ENCODE results near the gene SLX4IP. TPM values are rescaled to one million over a fixed set of nuclear protein-coding genes. Genes with fewer than 3 reads are reported as not detected.
A peak's percentile ranks its signal among the peaks of the same experiment; 100 is the strongest.

SLX4IP gene
- total RNA-seq, 4 donors from 2014 or later: 2.0 to 3.4 (median 3.3) TPM

DNA sequence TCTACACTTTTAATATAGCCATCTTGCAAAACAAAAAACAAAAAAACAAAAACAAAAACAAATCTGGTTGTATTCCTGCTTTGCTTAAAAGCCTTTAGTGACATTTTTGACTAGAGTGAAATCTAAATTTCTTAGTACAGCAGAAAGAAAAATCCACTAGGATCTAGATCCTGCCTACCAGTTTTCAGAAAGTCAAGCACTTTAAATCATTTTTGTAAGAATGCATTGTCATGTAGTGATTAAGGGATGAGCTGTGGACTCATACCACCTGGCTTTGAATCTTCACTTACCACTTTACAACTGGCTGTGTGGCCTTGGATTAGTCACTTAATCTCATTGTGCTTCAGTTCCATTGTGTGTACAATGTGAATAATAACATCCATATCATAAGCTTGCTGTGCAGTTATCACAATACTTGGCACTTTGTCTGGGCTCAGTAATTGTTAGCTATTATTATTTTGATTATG lies 5.1 kb upstream of the SLX4IP start:
- ATAC-seq (ENCODE audit: low FRiP score) (no peak), DNase-seq (ENCODE audit: low spot score) (no peak)
- no peak for TF ChIP-seq CTCF (IDR thresholded peaks at IDR 0.05)

DNA sequence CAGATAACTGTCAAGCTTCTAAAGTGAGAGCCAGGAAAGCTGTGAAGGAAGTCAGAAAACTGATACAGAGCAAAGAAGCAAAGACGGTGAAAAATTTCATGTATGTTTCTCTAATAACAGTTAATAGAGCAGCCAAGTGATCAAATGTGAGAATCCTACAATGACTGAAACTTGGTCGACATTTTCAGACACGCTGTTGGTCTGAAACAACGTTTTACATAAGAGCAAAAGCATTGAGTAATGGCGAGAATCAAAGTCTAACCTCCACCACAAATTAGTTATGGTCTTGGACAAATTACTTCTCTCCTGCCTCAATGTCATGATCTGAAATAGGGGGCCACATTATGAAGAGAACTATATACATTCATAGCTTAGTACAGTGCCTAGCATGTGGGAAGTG lies 4.4 kb upstream of the SLX4IP start:
- DNase-seq (ENCODE audit: low spot score): no peak
- no peak for ATAC-seq (ENCODE audit: low FRiP score)
- no peak for TF ChIP-seq CTCF (IDR thresholded peaks at IDR 0.05)

- no peak for TF ChIP-seq CTCF (IDR thresholded peaks at IDR 0.05)
- DNase-seq (ENCODE audit: low spot score) (no peak), ATAC-seq (ENCODE audit: low FRiP score) (no peak)
Measured at GRCh38 chr20:10432079-10432478, 3.0 kb upstream of the SLX4IP start.

- no peak for TF ChIP-seq CTCF (IDR thresholded peaks at IDR 0.05)
- no peak for DNase-seq (ENCODE audit: low spot score)
- no peak for ATAC-seq (ENCODE audit: low FRiP score)
Measured at GRCh38 chr20:10433014-10433622, 2.0 kb upstream of the SLX4IP start.

GRCh38 chr20:10433623-10434466 lies 1.3 kb upstream of the SLX4IP start, which contains the start of gene MKKS:
MKKS (minus strand) TSS chr20:10434222; CDS start chr20:10413514, 20,708 bp downstream.
- ATAC-seq (ENCODE audit: low FRiP score): peak; percentile 92
- no peak for TF ChIP-seq CTCF (IDR thresholded peaks at IDR 0.05)
- peak; percentile 58 for DNase-seq (ENCODE audit: low spot score)

GRCh38 chr20:10434467-10434831 lies 656 bp upstream of the SLX4IP start:
- peak; percentile 90 for ATAC-seq (ENCODE audit: low FRiP score)
- TF ChIP-seq CTCF (IDR thresholded peaks at IDR 0.05): no peak
- peak; percentile 54 for DNase-seq (ENCODE audit: low spot score)
